Measurements from ENCODE around the gene EIF4E.
"Not testable (repeated sequence)": the region's sequence is repeated elsewhere in the genome, so short reads cannot be mapped to it uniquely, and the experiment has no call there.

The EIF4E gene

DNA sequence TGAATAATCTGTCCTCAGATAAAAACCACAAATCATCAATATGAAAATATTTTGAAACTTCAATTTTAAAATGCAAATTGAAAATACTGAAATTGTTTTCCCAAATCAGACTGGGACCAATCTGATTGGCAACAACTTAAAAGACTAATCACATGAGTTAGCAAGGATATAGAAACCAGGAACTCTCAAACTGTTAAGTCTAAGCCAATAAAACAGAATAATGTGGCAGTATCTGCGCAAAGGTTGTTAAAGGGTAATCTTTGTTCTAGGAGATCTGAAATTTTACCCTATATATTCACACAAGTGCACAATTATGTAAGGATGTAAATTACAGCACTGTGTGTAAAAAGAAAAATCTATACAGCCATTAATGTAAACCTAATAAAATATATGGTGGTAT lies 29.7 kb downstream of the EIF4E start:
- TF ChIP-seq, protein P1, sequence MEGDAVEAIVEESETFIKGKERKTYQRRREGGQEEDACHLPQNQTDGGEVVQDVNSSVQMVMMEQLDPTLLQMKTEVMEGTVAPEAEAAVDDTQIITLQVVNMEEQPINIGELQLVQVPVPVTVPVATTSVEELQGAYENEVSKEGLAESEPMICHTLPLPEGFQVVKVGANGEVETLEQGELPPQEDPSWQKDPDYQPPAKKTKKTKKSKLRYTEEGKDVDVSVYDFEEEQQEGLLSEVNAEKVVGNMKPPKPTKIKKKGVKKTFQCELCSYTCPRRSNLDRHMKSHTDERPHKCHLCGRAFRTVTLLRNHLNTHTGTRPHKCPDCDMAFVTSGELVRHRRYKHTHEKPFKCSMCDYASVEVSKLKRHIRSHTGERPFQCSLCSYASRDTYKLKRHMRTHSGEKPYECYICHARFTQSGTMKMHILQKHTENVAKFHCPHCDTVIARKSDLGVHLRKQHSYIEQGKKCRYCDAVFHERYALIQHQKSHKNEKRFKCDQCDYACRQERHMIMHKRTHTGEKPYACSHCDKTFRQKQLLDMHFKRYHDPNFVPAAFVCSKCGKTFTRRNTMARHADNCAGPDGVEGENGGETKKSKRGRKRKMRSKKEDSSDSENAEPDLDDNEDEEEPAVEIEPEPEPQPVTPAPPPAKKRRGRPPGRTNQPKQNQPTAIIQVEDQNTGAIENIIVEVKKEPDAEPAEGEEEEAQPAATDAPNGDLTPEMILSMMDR (IDR thresholded peaks at IDR 0.05; ENCODE audit: low read depth, low read length): no peak

GRCh38 chr4:98891478-98892337 lies 37.2 kb downstream of the EIF4E start:
- no peak overlapping the region for H3K4me3 ChIP-seq (ENCODE audit: low read depth, low read length)
- TF ChIP-seq, protein P1 (IDR thresholded peaks at IDR 0.05; ENCODE audit: low read depth, low read length): no peak

More for the DNA sequence above, 29.7 kb downstream of the EIF4E start:
- no peak overlapping the region for H3K4me3 ChIP-seq (ENCODE audit: low read depth, low read length)

GRCh38 chr4:98890702-98891455 lies 38.1 kb downstream of the EIF4E start:
- TF ChIP-seq, protein P1 (IDR thresholded peaks at IDR 0.05; ENCODE audit: low read depth, low read length): no peak
- H3K4me3 ChIP-seq (ENCODE audit: low read depth, low read length): no peak overlapping the region

GRCh38 chr4:98887145-98887544 lies 41.8 kb downstream of the EIF4E start:
- TF ChIP-seq, protein P1 (IDR thresholded peaks at IDR 0.05; ENCODE audit: low read depth, low read length): no peak
- no peak overlapping the region for H3K4me3 ChIP-seq (ENCODE audit: low read depth, low read length)

DNA sequence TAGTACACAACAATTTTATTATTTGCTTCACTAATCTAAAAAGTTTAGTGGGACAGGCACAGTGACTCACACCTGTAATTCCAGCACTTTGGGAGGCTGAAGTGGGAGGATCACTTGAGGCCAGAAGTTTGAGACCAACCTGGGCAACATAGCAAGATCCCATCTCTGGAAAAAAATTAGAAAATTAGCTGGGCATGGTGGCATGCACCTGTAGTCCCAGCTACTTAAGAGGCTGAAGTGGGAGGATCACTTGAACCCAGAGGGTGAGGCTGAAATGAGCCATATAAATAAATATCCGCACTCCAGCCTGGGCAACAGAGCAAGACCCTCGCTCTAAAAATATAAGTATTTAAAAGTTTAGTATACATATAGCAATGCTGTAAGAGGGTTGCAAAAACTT lies 42.6 kb downstream of the EIF4E start:
- H3K4me3 ChIP-seq (ENCODE audit: low read depth, low read length): not testable (repeated sequence)

DNA sequence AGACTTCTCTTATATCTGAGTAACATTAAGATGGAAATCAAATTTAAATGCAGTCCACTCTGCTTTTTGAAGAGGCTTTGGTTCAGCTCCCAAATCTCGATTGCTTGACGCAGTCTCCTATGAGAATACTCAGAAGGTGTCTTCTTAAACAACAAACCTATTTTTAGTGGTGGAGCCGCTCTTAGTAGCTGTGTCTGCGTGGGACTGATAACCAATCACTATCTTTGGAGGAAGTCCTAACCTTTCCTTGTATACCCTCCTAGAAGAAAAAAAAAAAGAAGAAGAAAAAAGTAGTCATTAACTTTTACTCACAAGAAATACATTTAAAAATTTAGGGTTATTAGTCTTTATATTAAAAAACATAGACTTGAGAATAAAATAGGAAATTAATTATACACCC lies 48.0 kb downstream of the EIF4E start:
- not testable (repeated sequence) for H3K4me3 ChIP-seq (ENCODE audit: low read depth, low read length)

DNA sequence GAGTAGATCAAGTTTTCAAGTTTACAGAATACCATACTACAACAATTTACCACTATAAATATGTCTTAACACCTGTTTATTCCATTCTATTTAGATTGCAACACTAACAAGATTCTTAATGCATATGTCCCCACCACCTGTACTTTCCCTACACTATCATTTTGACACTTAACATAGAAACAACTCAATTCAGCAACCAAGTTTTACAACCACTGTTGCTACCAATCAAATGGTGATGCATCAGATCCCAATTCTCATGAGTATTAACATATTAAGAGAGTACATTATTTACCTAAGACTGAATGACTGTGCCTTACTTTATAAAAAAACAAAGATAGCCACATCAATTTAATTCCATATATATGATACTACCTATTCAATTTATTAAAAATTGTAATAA lies 49.4 kb downstream of the EIF4E start:
- no peak overlapping the region for H3K4me3 ChIP-seq (ENCODE audit: low read depth, low read length)
- TF ChIP-seq, protein P1 (IDR thresholded peaks at IDR 0.05; ENCODE audit: low read depth, low read length): no peak

DNA sequence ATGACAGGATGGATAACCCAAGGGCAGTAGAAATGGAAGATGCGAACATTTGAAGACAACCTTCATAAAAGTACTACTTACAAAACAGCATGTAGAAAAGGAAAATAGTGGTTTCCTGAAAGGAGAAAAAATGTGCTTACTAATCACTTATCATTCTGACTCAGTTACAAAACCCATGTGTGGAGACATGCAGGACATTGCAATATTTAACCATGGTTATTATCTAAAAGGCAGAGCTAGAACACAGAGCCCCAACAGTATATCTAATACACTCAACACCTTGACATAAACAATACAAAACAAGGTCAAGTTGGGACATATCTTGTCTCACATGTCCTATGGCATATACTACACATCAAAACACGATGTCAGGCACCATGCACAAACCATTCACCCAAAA lies 55.9 kb downstream of the EIF4E start:
- no peak overlapping the region for H3K4me3 ChIP-seq (ENCODE audit: low read depth, low read length)
- TF ChIP-seq, protein P1 (IDR thresholded peaks at IDR 0.05; ENCODE audit: low read depth, low read length): no peak

DNA sequence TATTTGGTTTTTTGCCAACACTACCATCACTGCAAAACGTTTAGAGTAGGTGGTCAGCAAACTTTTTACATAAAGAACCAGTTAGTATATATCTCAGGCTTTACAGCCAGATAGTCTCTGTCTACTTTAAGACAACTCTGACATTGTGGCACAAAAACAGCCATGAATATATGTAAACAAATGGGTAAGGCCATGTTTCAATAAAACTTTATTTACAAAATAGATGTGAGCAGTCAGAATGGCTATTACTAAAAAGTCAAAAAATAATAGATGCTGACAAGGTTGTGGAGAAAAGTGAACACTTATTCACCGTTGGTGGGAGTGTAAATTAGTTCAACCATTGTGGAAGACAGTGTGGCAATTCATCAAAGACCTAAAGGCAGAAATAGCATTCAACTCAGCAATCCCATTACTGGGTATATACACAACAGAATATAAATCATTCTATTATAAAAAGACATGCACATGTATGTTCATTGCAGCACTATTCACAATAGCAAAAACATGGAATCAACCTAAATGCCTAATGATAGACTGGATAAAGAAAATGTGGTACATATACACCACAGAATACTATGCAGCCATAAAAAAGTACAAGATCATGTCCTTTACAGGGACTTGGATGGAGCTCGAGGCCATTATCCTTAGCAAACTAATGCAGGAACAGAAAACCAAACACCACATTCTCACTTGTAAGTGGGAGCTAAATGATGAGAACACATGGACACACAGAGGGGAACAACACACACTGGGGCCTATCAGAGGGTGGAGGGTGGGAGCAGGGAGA lies 56.6 kb downstream of the EIF4E start:
- H3K4me3 ChIP-seq (ENCODE audit: low read depth, low read length): not testable (repeated sequence)
